ENCODE measurements around the gene MEF2C.
"Not testable (repeated sequence)": the region's sequence is repeated elsewhere in the genome, so short reads cannot be mapped to it uniquely, and the experiment has no call there.

The MEF2C gene

GRCh38 chr5:88798933-88799332 is 84.1 kb downstream of the MEF2C start:
- DNase-seq: not testable (repeated sequence)

- not testable (repeated sequence) for DNase-seq
Measured at GRCh38 chr5:88793797-88794196, 89.2 kb downstream of the MEF2C start.

GRCh38 chr5:88792144-88792840 is 90.7 kb downstream of the MEF2C start:
- no peak for DNase-seq

GRCh38 chr5:88787856-88788255 is 95.1 kb downstream of the MEF2C start:
- no peak for DNase-seq

GRCh38 chr5:88786789-88787188 is 96.2 kb downstream of the MEF2C start:
- DNase-seq: no peak

GRCh38 chr5:88785746-88786565 is 97.0 kb downstream of the MEF2C start:
- no peak for DNase-seq

- no peak for DNase-seq
Measured at GRCh38 chr5:88782571-88782970, 100.4 kb downstream of the MEF2C start.

GRCh38 chr5:88780736-88781135 is 102.2 kb downstream of the MEF2C start:
- DNase-seq: no peak

GRCh38 chr5:88778736-88779135 is 104.2 kb downstream of the MEF2C start:
- no peak for DNase-seq

- DNase-seq: no peak
Measured at GRCh38 chr5:88776692-88777091, 106.3 kb downstream of the MEF2C start.

GRCh38 chr5:88772831-88773230 is 110.2 kb downstream of the MEF2C start:
- DNase-seq: no peak

GRCh38 chr5:88772047-88772446 is 110.9 kb downstream of the MEF2C start:
- no peak for DNase-seq

GRCh38 chr5:88770276-88771257 is 112.4 kb downstream of the MEF2C start:
- DNase-seq: no peak

- DNase-seq: no peak
Measured at GRCh38 chr5:88769165-88769564, 113.8 kb downstream of the MEF2C start.

- no peak for DNase-seq
Measured at GRCh38 chr5:88768411-88768810, 114.6 kb downstream of the MEF2C start.

GRCh38 chr5:88765798-88766197 is 117.2 kb downstream of the MEF2C start:
- no peak for DNase-seq

GRCh38 chr5:88765171-88765570 is 117.8 kb downstream of the MEF2C start:
- DNase-seq: no peak

GRCh38 chr5:88761939-88762338 is 121.0 kb downstream of the MEF2C start:
- no peak for DNase-seq

GRCh38 chr5:88761269-88761850 is 121.6 kb downstream of the MEF2C start:
- no peak for DNase-seq

GRCh38 chr5:88760527-88760926 is 122.5 kb downstream of the MEF2C start:
- DNase-seq: no peak

GRCh38 chr5:88758591-88758990 is 124.4 kb downstream of the MEF2C start:
- DNase-seq: no peak

GRCh38 chr5:88758184-88758583 is 124.8 kb downstream of the MEF2C start:
- DNase-seq: no peak

- DNase-seq: no peak
Measured at GRCh38 chr5:88756953-88757352, 126.0 kb downstream of the MEF2C start.
